DMS153 treated with DMSO at 0.1 percent for 48 hours (cell line): ENCODE data around the gene GNAO1.

ENCODE experiments used
- DNase-seq: peaks from one replicate; lab custom pipeline; 2025; ENCODE audit not compliant: unreplicated experiment; lab: John Stamatoyannopoulos, UW

The GNAO1 gene

DNA sequence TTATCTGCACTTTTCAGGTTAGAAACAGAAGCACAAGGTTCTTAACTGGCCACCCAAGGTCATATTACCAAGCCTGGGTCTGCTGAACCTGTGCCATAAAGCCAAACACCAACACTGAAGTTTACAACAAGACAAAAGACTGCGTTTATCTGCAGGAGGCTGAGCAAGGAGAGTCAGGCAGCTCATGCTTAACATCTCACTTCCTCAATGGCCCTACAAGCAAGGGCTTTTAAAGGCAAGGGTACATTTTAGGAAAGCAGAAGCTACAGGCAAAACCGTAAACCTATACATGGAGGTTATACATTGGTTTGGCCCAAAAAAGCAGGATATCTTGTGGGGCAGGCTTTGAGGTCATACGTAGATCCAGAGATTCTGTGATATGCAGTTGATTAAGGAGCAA is 91.2 kb downstream of the GNAO1 start:
- no peak for DNase-seq

GRCh38 chr16:56284521-56284920 is 93.2 kb downstream of the GNAO1 start:
- no peak for DNase-seq

DNA sequence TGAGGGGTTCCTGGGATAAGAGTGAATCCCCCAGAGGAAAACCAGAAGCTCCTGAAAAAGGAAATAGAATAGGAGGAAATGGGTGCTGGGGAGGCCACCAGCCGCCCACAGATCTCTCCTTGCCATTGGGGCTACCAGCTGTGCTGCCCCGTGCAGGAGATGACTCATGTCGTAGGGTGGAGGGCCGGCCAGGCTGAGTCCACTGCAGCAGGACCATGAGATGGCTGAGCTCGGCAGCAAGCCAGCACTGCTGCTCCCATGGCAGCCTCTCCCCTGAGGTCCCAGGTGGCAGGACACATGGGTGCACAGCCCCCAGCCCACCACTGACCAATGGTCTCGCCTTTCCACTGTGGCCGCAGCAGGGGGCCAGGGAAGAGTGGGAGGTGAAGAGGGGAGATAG is 95.5 kb downstream of the GNAO1 start:
- no peak for DNase-seq

- DNase-seq: no peak
Measured at GRCh38 chr16:56288019-56288418, 96.7 kb downstream of the GNAO1 start.

GRCh38 chr16:56289416-56289815 is 98.1 kb downstream of the GNAO1 start:
- DNase-seq: no peak

GRCh38 chr16:56289862-56290261 is 98.6 kb downstream of the GNAO1 start:
- DNase-seq: no peak

- DNase-seq: no peak
Measured at GRCh38 chr16:56294014-56294413, 102.7 kb downstream of the GNAO1 start.

- no peak for DNase-seq
Measured at GRCh38 chr16:56294579-56294978, 103.3 kb downstream of the GNAO1 start.

DNA sequence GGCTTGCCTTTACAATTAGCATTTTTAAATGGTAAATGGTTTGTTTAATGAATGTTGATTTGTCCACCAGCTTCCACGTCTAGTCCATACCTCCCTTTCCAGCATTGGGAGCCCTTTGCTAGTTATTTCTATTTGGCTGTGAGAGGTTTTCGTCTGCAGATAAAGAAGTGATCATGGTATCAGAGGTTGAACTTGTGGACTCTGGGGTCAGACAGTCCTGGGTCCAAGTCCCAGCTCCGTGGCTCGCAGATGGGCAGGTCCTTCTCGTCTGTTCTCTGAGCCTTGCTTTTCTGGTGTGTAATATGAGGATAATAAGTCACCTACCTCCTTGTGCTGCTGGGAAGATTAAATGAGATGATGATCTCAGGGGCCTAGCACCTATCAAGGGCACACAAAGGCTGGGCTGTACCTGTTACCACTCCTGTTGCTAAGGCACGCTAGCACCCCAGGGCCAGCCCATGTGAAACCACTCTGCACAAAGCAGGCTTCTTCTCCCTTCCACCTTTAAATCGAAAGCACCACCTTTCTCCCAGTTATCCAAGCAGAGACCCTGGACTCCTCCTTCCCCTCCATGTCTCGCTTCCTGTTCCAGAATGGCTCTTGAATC is 103.9 kb downstream of the GNAO1 start:
- no peak for DNase-seq

GRCh38 chr16:56295739-56296527 is 104.6 kb downstream of the GNAO1 start:
- no peak for DNase-seq

GRCh38 chr16:56297684-56298083 is 106.4 kb downstream of the GNAO1 start:
- no peak for DNase-seq

DNA sequence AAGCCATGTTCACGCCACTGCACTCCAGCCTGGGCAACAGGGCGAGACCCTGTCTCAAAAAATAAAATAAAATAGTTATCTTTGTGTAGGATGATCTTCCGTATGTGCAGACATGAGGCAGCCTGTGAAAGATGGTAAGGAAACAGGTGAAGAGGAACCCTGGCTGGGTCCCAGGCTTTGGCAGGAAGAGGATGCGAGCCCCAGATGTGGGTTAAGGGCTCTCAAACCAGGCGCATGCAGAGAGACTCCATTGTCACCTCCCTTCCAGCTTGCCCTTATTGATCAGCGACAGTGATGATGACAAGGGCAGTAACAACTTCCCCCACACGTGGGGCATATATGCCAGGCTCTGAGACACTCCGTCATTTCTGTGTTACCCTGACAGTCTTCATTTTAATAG is 106.8 kb downstream of the GNAO1 start:
- DNase-seq: no peak

DNA sequence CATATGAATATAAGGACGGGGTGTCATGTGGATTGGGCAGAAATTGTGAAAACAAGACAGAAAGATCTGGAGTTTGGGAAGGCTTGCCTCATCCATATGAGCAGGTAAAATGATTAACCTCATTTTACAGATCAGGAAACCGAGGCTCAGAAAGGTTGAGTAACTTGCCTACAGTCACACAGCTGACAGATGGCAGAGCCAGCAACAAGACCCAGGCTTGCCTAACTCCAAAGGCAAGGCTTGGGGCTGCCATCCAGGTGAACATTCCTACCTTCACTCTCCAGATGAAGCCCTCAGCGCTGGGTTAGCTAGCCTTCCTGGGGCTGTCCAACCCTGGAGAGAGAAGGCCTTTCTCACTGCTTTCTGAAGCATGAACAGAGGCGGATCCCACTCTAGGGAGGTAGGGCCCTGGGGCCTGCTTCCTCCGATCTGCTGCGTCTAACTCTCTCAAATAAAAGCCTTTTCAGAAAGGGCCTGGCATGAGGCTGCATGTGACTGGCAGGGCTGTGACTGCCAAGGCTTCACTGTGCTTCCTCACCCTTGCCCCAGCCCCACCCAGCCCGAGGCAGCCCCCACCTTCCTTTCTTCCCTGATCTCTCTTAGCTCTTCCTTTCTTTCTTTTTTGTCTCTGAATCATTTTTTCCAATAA is 107.8 kb downstream of the GNAO1 start:
- peak; percentile 28 for DNase-seq

DNA sequence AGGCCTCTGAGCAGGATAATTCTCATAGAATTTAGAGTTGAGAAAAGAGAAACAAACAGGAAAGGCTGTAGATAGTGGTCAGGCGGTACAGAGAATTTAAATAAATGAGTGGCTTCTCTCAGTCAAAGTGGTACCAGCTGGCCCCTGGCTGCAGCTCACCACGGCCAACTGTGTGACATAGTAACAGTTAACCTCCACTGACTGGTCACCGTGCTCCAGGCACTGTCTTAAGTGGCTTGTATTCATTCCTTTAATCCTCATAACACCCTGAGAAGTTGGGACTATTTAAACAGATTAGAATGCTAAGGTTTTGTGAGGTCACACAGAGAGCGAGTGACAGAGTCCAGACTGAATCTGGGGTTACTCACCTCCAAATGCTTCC is 108.9 kb downstream of the GNAO1 start:
- no peak for DNase-seq

- no peak for DNase-seq
Measured at GRCh38 chr16:56300891-56301850, 109.9 kb downstream of the GNAO1 start.

- no peak for DNase-seq
Measured at GRCh38 chr16:56302506-56302905, 111.2 kb downstream of the GNAO1 start.

GRCh38 chr16:56303066-56303715 is 111.9 kb downstream of the GNAO1 start:
- no peak for DNase-seq

DNA sequence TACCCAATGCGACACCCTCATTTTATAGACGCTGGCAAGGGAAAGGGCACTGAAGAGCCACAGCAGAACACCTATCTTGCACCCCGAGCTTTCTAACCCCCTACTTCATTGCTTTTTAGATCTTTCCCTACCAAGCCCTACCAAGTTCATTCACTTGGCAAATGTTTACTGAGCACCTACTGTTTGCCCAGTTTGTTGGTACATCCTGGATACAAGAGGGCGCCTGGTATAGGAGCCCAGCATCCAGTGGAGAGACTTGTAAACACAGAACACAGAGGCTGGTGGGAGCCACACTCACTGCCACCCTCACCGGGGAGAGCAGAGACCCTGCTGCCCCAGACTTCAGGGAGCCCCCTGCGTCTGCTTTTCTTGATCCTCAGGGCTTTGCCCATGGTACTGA is 112.6 kb downstream of the GNAO1 start:
- no peak for DNase-seq

GRCh38 chr16:56305956-56306565 is 114.8 kb downstream of the GNAO1 start:
- DNase-seq: no peak
